AG20443 (cell line): ENCODE results near the gene GFI1B.
A peak's percentile ranks its signal among the peaks of the same experiment; 100 is the strongest.
"Not testable (repeated sequence)": the region's sequence is repeated elsewhere in the genome, so short reads cannot be mapped to it uniquely, and the experiment has no call there.

ENCODE experiments used
- DNase-seq: peaks from one replicate; pipeline ENCODE4 v3.0.0; 2012; ENCODE audit warnings: low spot score, mixed read lengths

GFI1B gene

DNA sequence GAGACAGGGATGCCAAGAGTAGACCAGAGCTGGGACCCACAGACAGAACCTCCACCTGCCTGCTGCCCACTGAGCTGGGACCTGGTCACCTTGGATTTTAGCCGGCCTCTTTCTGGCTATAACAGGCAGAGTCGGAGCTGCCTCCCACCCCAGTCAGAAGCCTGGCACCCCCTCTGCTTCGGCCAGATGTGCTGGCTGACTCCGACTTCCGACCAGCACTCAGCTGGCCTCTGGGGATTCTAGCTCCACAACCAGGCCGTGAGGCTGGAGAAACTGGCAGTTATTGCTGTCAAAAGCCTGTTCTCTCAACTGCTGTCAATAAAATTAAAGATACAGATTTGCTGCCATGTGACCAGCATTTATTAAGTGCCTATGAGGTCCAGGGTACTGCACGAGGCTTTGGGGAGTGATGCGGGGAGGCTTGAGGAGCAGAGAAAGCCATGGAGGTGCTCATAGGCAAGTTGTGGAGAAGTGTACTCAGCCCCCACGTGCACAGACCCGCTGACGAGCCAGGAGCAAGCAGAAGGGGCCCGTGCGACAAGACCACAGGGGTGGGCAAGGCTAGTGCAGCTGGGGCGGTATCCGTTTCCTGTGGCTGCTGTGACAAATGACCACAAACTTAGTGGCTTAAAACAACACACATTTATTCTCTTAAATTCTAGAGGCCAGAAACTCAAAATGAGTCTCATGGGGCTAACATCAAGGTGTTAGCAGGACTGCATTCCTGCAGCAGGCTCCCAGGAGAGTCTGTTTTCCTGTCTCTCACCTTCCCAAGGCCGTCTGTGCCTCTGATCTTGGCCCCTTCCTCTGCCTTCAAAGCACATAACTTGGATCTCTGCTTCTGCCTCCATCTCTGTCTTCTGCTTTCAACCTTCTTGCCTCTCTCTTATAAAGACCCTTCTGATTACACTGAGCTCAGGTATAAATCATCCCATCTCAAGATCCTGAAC lies 13.1 kb downstream of the GFI1B start:
- no peak for DNase-seq

DNA sequence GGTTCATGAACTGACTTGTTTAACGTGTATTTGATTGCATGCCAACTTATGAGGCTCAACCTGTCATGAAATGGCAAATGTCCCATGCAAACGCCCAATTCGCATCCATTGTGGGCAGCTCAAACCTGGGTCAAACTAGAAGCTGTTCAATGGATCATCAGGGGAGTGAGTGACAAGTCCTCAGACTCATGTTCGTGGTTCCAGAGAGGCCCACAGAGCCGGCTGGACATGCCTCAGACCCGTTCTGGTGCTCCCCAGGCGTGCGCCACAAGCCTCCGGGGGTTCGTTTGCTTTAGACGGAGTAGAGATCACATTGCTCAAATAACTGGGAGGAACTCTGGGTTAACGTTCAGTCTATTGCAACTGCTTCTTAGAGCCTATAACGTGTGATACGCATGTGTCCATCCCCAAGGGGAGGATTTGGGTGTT lies 15.0 kb downstream of the GFI1B start:
- DNase-seq, result no peak

DNA sequence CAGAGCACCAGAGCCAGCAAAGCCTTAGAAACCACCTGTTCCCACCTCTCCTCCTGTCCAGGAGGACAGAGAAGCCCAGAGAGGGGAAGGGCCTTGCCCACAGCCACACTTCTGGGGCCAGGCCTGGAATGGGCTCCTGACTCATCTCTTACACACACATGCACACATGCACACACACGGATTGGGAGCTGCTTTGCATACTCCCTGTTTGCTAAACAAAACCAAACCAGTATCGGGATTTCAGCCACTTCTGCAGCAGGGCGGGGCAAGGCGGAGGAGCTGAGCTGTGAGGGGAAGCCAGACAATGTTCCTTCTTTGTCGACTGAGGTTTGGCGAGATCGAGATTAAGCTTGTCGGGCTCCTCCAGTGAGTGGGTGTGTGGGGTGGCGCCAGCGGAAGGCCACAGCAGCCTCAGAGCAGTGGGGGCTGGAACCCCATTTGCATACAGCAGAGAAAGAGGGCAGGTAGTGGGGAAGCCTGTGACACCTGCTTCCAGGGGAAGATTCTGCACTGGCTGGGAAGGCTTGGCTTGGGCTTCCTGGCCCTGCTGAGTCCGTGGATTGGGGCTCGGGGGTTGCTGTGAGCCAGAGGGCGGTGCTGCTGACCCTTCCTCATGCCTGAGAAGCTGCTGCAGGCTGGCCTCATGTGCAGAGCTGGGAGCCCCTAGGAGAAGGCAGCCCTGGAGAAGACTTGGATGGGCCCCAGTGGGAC lies 16.1 kb downstream of the GFI1B start:
- peak; percentile 61 for DNase-seq

GRCh38 chr9:132995121-132995420 lies 16.6 kb downstream of the GFI1B start:
- DNase-seq, result no peak

- DNase-seq, result no peak
Measured at GRCh38 chr9:132995879-132996278, 17.4 kb downstream of the GFI1B start.

DNA sequence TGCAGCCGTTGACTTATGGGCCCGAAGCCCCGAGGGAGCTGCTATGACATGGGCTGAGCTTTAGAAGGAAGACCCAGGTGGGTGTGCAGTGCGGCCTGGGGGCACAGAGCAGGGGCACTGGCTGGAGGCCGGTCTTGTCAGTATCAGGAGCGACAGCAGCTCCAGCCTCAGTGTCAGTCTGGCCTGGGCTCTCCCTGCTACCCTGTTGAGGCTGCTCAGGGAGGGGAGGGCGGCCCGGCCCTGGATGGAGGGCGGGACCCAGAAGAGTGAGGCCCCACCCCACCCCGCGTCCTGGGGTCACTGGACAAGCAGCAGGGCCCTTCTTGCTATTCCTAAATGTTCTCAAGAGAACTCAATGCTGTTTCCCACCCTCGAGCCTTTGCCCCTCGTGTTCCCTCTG lies 18.0 kb downstream of the GFI1B start:
- DNase-seq, result no peak

- peak; percentile 65 for DNase-seq
Measured at GRCh38 chr9:132997591-132997990, 19.1 kb downstream of the GFI1B start.

DNA sequence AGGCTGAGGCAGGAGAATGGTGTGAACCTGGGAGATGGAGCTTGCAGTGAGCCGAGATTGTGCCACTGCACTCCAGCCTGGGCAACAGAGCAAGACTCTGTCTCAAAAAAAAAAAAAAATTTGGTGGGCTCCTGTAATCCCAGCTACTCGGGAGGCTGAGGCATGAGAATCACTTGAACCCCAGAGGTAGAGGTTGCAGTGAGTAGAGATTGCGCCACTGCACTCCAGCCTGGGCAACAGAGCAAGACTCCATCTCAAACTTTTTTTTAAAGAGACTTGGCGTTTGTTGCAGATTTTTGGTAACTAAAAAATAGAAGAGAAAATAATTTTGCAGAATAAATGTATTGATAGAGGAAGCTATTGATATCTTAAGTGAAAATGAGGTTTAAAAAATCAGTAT lies 19.7 kb downstream of the GFI1B start:
- not testable (repeated sequence) for DNase-seq

GRCh38 chr9:132998831-132999635 lies 20.5 kb downstream of the GFI1B start:
- no peak for DNase-seq

DNA sequence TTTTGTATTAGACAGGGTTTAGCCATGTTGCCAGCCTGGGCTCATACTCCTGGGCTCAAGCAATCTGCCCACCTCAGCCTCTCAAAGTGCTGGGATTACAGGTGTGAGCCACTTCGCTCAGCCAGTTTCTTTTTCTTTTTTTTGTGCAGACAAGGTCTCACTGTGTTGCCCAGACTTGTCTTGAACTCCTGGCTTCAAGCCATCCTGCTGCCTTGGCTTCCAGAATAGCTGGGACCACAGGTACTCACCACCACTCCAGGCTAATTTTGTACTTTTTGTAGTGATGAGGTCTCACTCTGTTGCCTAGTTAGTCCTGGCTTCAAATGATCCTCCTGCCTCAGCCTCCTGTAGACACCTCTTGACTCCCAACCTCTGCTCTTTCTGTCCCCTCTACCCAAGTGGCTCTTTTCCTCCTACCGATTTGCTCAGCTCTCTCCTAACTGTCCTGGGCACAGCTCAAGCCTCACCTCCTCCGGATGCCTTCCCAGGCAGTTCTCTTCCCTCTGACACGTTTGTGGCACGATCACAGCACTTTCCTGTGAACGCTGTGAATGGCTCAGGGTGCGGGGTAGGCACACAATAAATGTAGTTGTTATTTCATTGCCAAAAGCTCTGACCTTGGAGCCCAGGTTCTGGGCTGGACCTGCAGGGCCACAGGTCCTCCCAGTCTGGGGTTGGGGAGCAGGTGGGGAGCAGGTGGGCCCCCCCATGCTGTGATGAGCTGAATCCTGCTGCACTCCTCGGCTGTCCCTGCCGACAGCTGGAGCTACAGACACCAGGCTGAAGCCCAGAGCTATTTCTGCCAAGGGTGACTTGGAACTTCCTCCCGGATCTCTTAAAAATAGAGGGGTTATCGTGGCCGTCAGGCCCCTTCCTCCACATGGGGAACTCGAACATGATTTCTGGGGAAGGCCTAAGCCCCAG lies 23.9 kb downstream of the GFI1B start:
- peak; percentile 6 for DNase-seq

GRCh38 chr9:133003071-133003461 lies 24.6 kb downstream of the GFI1B start:
- no peak for DNase-seq

DNA sequence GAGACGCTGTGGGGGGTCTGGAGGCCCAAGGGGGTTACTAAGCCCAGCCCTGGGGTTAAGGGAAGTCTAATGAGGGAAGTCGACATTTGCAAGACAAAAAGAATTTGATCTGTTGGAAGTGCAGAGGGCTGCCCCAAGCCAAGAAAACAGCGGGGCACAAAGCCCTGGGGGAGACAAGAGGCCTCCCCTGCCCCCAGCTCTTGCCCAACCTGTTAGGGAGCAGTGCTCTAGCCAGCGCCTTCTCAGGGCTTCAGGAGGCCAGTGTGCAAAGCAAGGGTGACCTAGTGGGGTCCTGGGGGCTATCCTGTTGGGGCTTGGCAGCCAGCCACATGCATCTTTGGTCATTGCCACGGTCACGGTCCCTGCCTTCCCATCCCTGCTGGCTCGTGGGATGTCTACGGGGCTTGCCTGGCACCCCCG lies 25.2 kb downstream of the GFI1B start:
- DNase-seq, result no peak

DNA sequence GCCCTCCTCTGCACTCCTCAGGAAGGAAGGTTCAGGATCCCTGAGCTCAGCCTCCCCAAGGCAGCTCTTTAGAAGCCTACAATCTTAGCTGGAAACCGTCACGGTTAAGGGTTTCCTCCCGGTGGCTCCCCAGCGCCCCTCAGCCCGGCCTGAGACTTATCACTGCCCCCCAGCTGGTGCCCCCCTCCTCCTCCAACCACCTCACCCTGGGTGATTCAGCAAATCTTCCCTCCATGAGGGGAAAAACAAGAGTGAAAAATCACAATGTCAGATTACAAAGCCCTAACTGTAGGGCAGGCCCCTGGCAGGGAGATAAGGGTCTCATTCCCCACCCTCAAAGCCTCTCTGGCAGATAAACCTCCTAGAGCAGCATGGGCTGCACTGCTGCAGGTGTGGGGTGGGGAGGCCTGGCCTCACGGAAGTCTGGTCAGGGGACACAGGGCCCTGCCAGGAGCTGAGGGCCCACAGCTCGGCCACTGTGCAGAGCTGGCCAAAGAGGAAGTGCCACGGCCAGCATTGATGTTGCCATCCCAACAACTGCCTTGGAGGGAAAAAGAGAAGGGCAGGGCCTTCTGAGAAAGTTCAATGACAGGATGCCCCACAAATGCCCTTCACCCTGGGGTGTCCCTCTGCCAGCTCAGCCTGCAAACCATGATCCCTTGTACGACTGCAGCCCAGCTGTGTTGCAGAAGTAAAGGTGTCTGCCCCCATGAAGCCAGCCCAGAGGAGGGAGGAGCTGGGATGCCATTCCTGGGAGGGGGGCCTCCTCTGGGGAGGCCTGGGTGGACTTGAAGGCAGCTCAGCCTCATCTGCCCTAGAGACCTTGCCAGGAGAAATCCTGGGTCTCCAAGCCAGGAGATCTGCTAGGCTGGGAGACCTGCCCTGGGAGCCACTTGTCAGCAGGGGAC lies 25.9 kb downstream of the GFI1B start:
- no peak for DNase-seq

DNA sequence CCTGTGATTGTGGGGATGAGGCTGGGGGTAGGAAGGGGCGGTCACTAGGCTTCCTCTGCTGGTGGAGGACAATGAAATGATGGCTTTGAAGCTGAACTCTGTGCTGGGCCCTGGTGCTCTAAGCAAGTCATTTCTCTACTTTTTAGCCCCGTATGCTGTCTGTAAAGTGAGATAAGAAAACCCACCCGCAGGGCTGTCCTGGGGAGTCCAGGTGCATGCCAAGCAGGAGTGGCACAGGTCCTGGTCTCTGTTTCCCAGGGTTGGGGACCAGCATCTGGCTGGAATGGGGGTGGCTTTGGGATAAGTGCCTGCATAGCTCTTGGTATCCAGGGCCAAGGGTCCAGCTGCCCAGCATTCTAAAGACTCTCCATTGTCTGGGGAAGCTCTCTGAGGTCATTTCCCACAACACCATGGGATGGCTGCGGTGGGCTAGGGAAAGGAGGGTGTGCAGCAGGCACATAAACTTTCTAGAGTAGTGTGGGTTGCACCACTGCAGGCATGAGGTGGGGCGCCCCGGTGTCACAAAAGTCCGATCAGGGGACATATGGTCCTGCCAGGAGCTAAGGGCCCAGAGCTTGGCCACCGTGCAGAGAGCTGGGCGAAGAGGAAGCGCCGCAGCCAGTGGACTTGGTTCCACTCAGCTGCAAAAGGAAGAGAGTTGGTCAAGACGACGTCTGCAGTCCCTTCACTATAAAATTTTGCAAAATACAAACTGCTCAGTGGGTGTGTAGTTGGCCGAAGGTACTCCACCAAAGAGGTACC lies 26.7 kb downstream of the GFI1B start:
- DNase-seq, result no peak

GRCh38 chr9:133005957-133006356 lies 27.5 kb downstream of the GFI1B start:
- no peak for DNase-seq

DNA sequence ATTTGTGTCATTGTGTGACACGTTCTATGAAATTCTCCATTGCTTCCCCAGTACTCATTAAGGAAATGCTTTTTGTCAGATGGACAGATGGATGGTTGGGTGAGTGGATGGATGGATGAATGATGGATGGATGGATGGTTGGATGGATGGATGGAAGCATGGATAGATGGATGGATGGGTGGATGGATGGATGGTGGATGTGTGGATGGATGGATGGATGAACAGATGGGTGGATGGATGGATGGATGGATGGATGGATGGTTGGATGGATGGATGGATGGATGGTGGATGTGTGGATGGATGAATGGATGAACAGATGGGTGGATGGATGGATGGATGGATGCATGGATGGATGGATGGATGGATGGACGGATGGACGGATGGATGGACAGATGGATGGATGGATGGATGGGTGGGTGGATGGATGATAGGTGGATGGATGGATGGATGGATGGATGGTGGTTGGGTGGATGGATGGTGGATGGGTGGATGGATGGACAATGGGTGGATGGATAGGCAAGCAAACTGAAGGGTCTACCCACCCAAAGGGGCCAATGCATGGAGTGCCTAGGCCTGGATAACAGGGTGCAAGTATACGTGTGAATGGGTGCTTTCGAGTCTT lies 28.3 kb downstream of the GFI1B start:
- DNase-seq, result no peak

GRCh38 chr9:133008406-133008805 lies 29.9 kb downstream of the GFI1B start:
- DNase-seq, result no peak

DNA sequence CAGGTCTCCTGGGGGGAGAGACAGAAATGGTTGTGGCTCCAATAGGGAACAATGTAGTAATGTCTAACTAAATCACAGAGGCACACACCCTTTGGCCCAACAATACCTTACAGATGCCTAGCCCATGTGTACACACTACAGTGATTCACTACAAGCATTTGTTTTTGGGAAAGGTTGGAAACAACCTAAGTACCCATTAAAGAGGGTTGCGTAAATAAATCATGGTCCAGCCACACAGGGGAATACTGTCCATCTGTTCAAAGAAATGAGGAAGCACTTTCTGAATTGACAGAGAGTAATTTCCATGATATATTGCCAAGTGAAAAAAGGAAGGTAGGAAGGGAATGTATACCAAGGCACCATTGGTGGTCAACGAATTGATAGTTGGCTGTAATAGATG lies 30.3 kb downstream of the GFI1B start:
- no peak for DNase-seq

- DNase-seq, result no peak
Measured at GRCh38 chr9:133009906-133010582, 31.6 kb downstream of the GFI1B start.
